HG02759 (cell line): ENCODE data around the gene WASL.

ENCODE experiments used
- ATAC-seq: cut with Tn5 transposase; IDR thresholded peaks from one replicate; pipeline ENCODE4 v1.9.1; 2021; ENCODE audit warnings: mild to moderate bottlenecking, moderate library complexity; ENCODE audit not compliant: unreplicated experiment

Gene WASL

GRCh38 chr7:123770378-123770777 lies 21.6 kb upstream of the WASL start:
- peak; percentile 94 for ATAC-seq

- no peak for ATAC-seq
Measured at GRCh38 chr7:123769371-123769770, 20.6 kb upstream of the WASL start.

GRCh38 chr7:123768493-123768892 lies 19.7 kb upstream of the WASL start:
- ATAC-seq, result no peak

GRCh38 chr7:123763191-123763661 lies 14.4 kb upstream of the WASL start:
- no peak for ATAC-seq

GRCh38 chr7:123761729-123762128 lies 12.9 kb upstream of the WASL start:
- ATAC-seq, result no peak

GRCh38 chr7:123757095-123757494 lies 8.3 kb upstream of the WASL start:
- ATAC-seq, result no peak

GRCh38 chr7:123755338-123755737 lies 6.5 kb upstream of the WASL start:
- ATAC-seq, result no peak

- no peak for ATAC-seq
Measured at GRCh38 chr7:123754271-123754871, 5.6 kb upstream of the WASL start.

GRCh38 chr7:123752534-123752933 lies 3.7 kb upstream of the WASL start:
- ATAC-seq, result no peak

GRCh38 chr7:123751821-123752220 lies 3.0 kb upstream of the WASL start:
- ATAC-seq, result no peak

- no peak for ATAC-seq
Measured at GRCh38 chr7:123750389-123751230, 1.8 kb upstream of the WASL start.

- peak; percentile 23 for ATAC-seq
Measured at GRCh38 chr7:123749537-123749857, 694 bp upstream of the WASL start.

GRCh38 chr7:123748171-123748733 lies 551 bp downstream of the WASL start:
- peak; percentile 20 for ATAC-seq

- no peak for ATAC-seq
Measured at GRCh38 chr7:123747620-123748141, 1.1 kb downstream of the WASL start.

- no peak for ATAC-seq
Measured at GRCh38 chr7:123746931-123747488, 1.8 kb downstream of the WASL start.

GRCh38 chr7:123746055-123746454 lies 2.7 kb downstream of the WASL start:
- ATAC-seq, result no peak

GRCh38 chr7:123745437-123745836 lies 3.4 kb downstream of the WASL start:
- no peak for ATAC-seq

- ATAC-seq, result no peak
Measured at GRCh38 chr7:123744416-123744815, 4.4 kb downstream of the WASL start.

GRCh38 chr7:123741940-123742339 lies 6.9 kb downstream of the WASL start:
- ATAC-seq, result no peak

GRCh38 chr7:123738808-123739207 lies 10.0 kb downstream of the WASL start:
- no peak for ATAC-seq

- no peak for ATAC-seq
Measured at GRCh38 chr7:123738356-123738755, 10.4 kb downstream of the WASL start.
